K562 (cell line): Measurements from ENCODE around the gene MICU1. TPM values are rescaled to one million over a fixed set of nuclear protein-coding genes. Genes with fewer than 3 reads are reported as not detected.
A peak's percentile ranks its signal among the peaks of the same experiment; 100 is the strongest.

Experiments used
- BHLHE40 ChIP-seq: IDR thresholded peaks from 2 replicates; pipeline ENCODE4 v1.6.1; 2011; ENCODE audit warnings: low read length, improper control_type of control experiment
- CSDE1 ChIP-seq, 2 experiments: fragments of 450-650 bp; IDR thresholded peaks; 2 replicates each; pipeline ENCODE4 v1.6.1; 2016; ENCODE audit warnings: mild to moderate bottlenecking in 1 of 2
- EP300 ChIP-seq: IDR thresholded peaks from 2 replicates; pipeline ENCODE4 v1.6.1; 2012; ENCODE audit warnings: low read length, improper control_type of control experiment
- FOS ChIP-seq: IDR thresholded peaks from 3 replicates; pipeline ENCODE4 v1.6.1; 2011; ENCODE audit not compliant: insufficient read length; ENCODE audit errors: extremely low read depth
- HIVEP1 ChIP-seq: fragments of 250-450 bp; sonication (Bioruptor Pico); IDR thresholded peaks from 2 replicates; pipeline ENCODE4 v1.4.0; 2020; ENCODE audit warnings: mild to moderate bottlenecking
- KDM2B ChIP-seq: fragments of 250-450 bp; sonication (Bioruptor Pico); IDR thresholded peaks from 2 replicates; pipeline ENCODE4 v1.8.0; 2021; ENCODE audit warnings: mild to moderate bottlenecking, moderate library complexity
- MAX ChIP-seq: sonication (generic); formaldehyde crosslinking; IDR thresholded peaks from 2 replicates; pipeline ENCODE4 v1.9.0; 2022; ENCODE audit warnings: mild to moderate bottlenecking, missing genetic modification reagents
- MNT ChIP-seq, 2 experiments: fragments of 450-650 bp; conservative IDR thresholded peaks; 2 replicates each; pipeline ENCODE4 v1.6.1; 2017; ENCODE audit warnings: mild to moderate bottlenecking in 2 of 2, moderate library complexity in 2 of 2
- MTA2 ChIP-seq: fragments of 450-650 bp; IDR thresholded peaks from 2 replicates; pipeline ENCODE4 v1.6.1; 2016; ENCODE audit warnings: low read depth
- MYC ChIP-seq, 2 experiments: fragments of 250-450 bp in 1 of 2; sonication (Bioruptor Pico) in 1 of 2; IDR thresholded peaks; 2 replicates each; pipeline versions ENCODE4 v1.5.1 to v1.6.1; 2012 to 2021; ENCODE audit warnings: low read depth in 2 of 2, borderline replicate concordance in 1 of 2, improper control_type of control experiment in 1 of 2, low read length in 1 of 2, mild to moderate bottlenecking in 1 of 2, moderate library complexity in 1 of 2
- PRMT5 ChIP-seq: sonication (generic); formaldehyde crosslinking; IDR thresholded peaks from 2 replicates; pipeline ENCODE4 v1.5.0; 2020; ENCODE audit warnings: missing genetic modification reagents
- REST ChIP-seq, 2 experiments: fragments of 450-650 bp; formaldehyde crosslinking in 1 of 2; IDR thresholded peaks; 2 replicates each; pipeline versions ENCODE4 v1.4.0 to v1.6.1; 2014 to 2020; ENCODE audit warnings: mild to moderate bottlenecking in 2 of 2, borderline replicate concordance in 1 of 2, low read depth in 1 of 2
- U2AF2 ChIP-seq: fragments of 200-400 bp; formaldehyde crosslinking; optimal IDR thresholded peaks from 2 replicates; pipeline ENCODE3; 2017; ENCODE audit warnings: low read depth, mild to moderate bottlenecking, low read length
- ZBTB43 ChIP-seq: sonication (generic); formaldehyde crosslinking; IDR thresholded peaks from 2 replicates; pipeline ENCODE4 v1.8.0; 2023; ENCODE audit warnings: mild to moderate bottlenecking, missing genetic modification reagents
- ZNF143 ChIP-seq: sonication (generic); formaldehyde crosslinking; IDR thresholded peaks from 2 replicates; pipeline ENCODE4 v1.9.0; 2022; ENCODE audit warnings: mild to moderate bottlenecking, missing genetic modification reagents
- ZNF311 ChIP-seq: fragments of 250-450 bp; sonication (Bioruptor Pico); IDR thresholded peaks from 2 replicates; pipeline ENCODE4 v1.4.0; 2020; ENCODE audit warnings: mild to moderate bottlenecking, moderate library complexity
- ZNF316 ChIP-seq: fragments of 450-650 bp; IDR thresholded peaks from 2 replicates; pipeline ENCODE4 v1.6.1; 2016
- ZNF785 ChIP-seq: fragments of 250-450 bp; sonication (Bioruptor Pico); IDR thresholded peaks from 2 replicates; pipeline ENCODE4 v1.4.0; 2020; ENCODE audit warnings: mild to moderate bottlenecking
- polyA plus RNA-seq, 8 experiments: library from polyadenylated mRNA; depleted of rRNA in 4 of 8; stranded (reverse) in 5 of 8; unstranded in 3 of 8; fragments of >200 nt; fragmentation: Nextera tagmentation in 2 of 8; fragmentation: Illumina TruSeq in 1 of 8; extraction: Ambion mirVana in 2 of 8; extraction: Trizol in 1 of 8; gene quantifications; 2 replicates each; pipeline versions ENCODE4 v1.2.1 to v1.2.3, GENCODE V29; 2011 to 2014; ENCODE audit warnings: inconsistent platforms in 1 of 8, missing spikeins in 1 of 8
- total RNA-seq, 7 experiments: library from RNA; depleted of rRNA in 6 of 7; stranded (reverse); fragments of >200 nt in 6 of 7; fragmentation: Illumina TruSeq in 2 of 7; extraction: Trizol in 2 of 7; gene quantifications; 2 replicates each; pipeline versions ENCODE4 v1.2.1 to v1.2.3, GENCODE V29; 2011 to 2021; ENCODE audit warnings: low replicate concordance in 1 of 7

Gene MICU1
- total and polyA plus RNA-seq, 9 of the 15 experiments (the other 6 are each of a cell fraction or from before 2014, with no cell fraction given), result 29.3 to 76.8 (median 48.4) TPM

- TF ChIP-seq REST (IDR thresholded peaks at IDR 0.05; ENCODE audit: borderline replicate concordance) (peak; percentile 90), REST (CRISPR knock-in tag; IDR thresholded peaks at IDR 0.05; ENCODE audit: low read depth) (no peak), ZNF311 (CRISPR knock-in tag) (no peak), PRMT5 (CRISPR knock-in tag) (no peak), ZBTB43 (CRISPR knock-in tag) (no peak), ZNF143 (0 out of 2 replicates have a peak, but pooled peaks have one; percentile 47), HIVEP1 (no peak), ZNF316 (no peak), BHLHE40 (no peak), MNT (conservative IDR thresholded peaks at IDR 0.05) (no peak), EP300 (no peak), MTA2 (no peak), FOS (no peak), MYC (IDR thresholded peaks at IDR 0.05; ENCODE audit: low read depth, low read length) (0 out of 2 replicates have a peak, but pooled peaks have one; percentile 28), MYC (CRISPR knock-in tag; IDR thresholded peaks at IDR 0.05; ENCODE audit: borderline replicate concordance, low read depth) (no peak), MAX (CRISPR knock-in tag) (0 out of 2 replicates have a peak, but pooled peaks have one; percentile 34), U2AF2 (no peak), CSDE1 (IDR thresholded peaks at IDR 0.05) (no peak), KDM2B (CRISPR knock-in tag) (no peak), ZNF785 (CRISPR knock-in tag) (no peak)
Observed at GRCh38 chr10:72337039-72337629, 288.7 kb downstream of the MICU1 start (continued).
